Stomach (tissue), 9 donors: ENCODE measurements around the gene MAGEF1. TPM values are rescaled to one million over a fixed set of nuclear protein-coding genes. Genes with fewer than 3 reads are reported as not detected.

Experiments used
- DNase-seq, 2 donors: peaks; one replicate each; pipeline versions ENCODE4 v3.0.0 to v3.0.0-alpha.2; 2013 to 2019
- H3K27ac ChIP-seq, 5 donors: fragments of 200-600 bp in 4 of 5; sonication (generic) in 4 of 5; one replicate each; pipeline ENCODE4 v1.5.1; 2013 to 2019; ENCODE audit warnings: mild to moderate bottlenecking in 1 of 5, moderate library complexity in 1 of 5
- H3K27me3 ChIP-seq, 3 donors: fragments of 200-600 bp; sonication (generic); one replicate each; pipeline ENCODE4 v1.5.1; 2017 to 2019; ENCODE audit warnings: mixed run types in 1 of 3
- H3K36me3 ChIP-seq, 4 donors: fragments of 200-600 bp; sonication (generic); 1 replicate in 3 of 4; 2 replicates in 1 of 4; pipeline ENCODE4 v1.5.1; 2016 to 2019
- H3K4me1 ChIP-seq, 4 donors: fragments of 200-600 bp; sonication (generic); one replicate each; pipeline ENCODE4 v1.5.1; 2016 to 2019
- H3K4me3 ChIP-seq, 4 donors: fragments of 200-600 bp; sonication (generic) in 3 of 4; one replicate each; pipeline ENCODE4 v1.5.1; 2016 to 2019; ENCODE audit warnings: mild to moderate bottlenecking in 1 of 4
- H3K9me3 ChIP-seq, 4 donors: fragments of 200-600 bp; sonication (generic); one replicate each; pipeline ENCODE4 v1.5.1; 2016 to 2019
- EP300 ChIP-seq: sonication (generic); formaldehyde crosslinking; IDR thresholded peaks from one replicate; pipeline ENCODE4 v1.6.1; 2017; ENCODE audit warnings: antibody characterized with exemption
- POLR2A ChIP-seq, 4 donors: fragments of 450-650 bp; IDR thresholded peaks; one replicate each; pipeline ENCODE4 v1.6.1; 2016; ENCODE audit warnings: antibody characterized with exemption in 4 of 4, control low read depth in 2 of 4, mild to moderate bottlenecking in 1 of 4, moderate library complexity in 1 of 4
- POLR2AphosphoS5 ChIP-seq, 3 donors: sonication (generic); formaldehyde crosslinking; IDR thresholded peaks; one replicate each; pipeline ENCODE4 v1.6.1; 2016; ENCODE audit warnings: antibody characterized with exemption in 3 of 3
- WGBS, 5 donors: extraction: QIAGEN DNeasy Blood & Tissue Kit in 3 of 5; methylation state at CpG; one replicate each; pipeline versions ENCODE4 v1.1.5 to v1.1.7; 2013 to 2018; 5-methylcytosine and 5-hydroxymethylcytosine counted together
- intact Hi-C: fragments of 100-400 bp; cut with DNase I; formaldehyde crosslinking; loops from one replicate; pipeline ENCODE4 v1.15.1; 2023; ENCODE audit warnings: low total_unique reads
- polyA plus RNA-seq, 3 donors: library from polyadenylated mRNA; stranded (reverse); fragments of 200-250 nt; gene quantifications; one replicate each; pipeline ENCODE4 v1.2.3, GENCODE V29; 2013
- total RNA-seq, 5 donors: library from RNA; depleted of rRNA; stranded (reverse); fragments of >200 nt; gene quantifications; one replicate each; pipeline versions ENCODE4 v1.1.0 to v1.2.3, GENCODE V29; 2014 to 2016
- TF ChIP-seq, protein P1 (sequence below), 7 experiments: fragments of 450-650 bp in 4 of 7; fragments of 200-600 bp in 3 of 7; sonication (generic) in 3 of 7; IDR thresholded peaks; one replicate each; pipeline ENCODE4 v1.5.1; 2016 to 2019; ENCODE audit warnings: antibody characterized with exemption in 7 of 7, control low read depth in 2 of 7, mild to moderate bottlenecking in 1 of 7
- donor health status: healthy with polysubstance abuse.
- donor health status: Bipolar disorder and iron deficiency.
- donor health status: healthy.

The MAGEF1 gene
- total and polyA plus RNA-seq, 8 donors, result 19.3 to 81.1 (median 35.1) TPM

DNA sequence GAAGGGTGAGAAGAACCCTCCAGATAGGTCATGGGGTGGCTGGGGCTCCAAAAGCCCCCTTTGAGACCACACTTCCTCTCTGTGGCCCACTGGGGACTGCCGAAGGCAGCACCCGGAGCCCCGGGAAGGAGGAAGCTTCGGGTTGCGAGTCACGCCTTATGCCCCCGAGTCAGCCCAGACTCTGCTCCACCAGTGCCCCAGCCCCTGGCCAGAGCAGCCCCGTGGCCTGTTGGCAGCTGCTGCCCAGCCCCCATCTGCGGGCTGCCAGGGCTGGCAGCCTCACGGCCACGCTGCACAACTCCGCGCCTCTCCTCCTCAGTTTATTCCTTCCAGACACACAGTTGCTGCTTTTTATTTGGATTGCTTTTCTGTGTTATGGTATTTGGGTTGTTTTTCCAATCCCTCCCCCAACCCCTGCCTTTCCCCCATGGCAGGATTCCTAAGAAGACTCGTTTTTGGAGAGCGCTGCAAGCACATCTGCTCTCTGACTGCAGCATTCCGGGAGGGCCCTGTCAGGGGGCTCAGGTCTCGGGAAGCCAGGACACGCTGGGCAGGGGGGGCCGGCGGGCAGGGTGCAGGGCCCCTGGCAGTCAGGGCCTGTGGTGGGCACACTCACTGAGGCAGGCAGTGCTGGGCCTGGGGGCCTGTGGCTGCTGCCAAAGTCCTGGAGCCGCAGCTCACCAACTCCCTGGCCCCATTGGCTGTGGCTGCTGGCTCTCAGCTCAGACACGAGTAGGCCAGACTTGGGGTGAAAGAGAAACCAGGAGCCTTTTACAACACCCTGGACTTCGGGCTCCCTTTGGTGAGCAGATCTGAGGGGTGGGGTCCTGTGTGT is 20.2 kb downstream of the MAGEF1 start:
- Histone ChIP-seq H3K4me3 (peak overlapping the region in 1 of 4 donors; percentile 18), H3K36me3 (no peaks in the 10 kb centered on the region), H3K4me1 (peaks cover 6 to 51% (median 27%) of the 10 kb centered on the region in 4 donors), H3K9me3 (no peaks in the 10 kb centered on the region), H3K27me3 (no peaks in the 10 kb centered on the region), H3K27ac (peak overlapping the region; percentile 25 to 74 (median 64))
- 59 to 76% (median 64%) methylated on average over 21 to 23 of the region's 23 CpGs for WGBS, 5 donors
- intact Hi-C loops, result no loop called here
- peak in 1 of 2 donors; percentile 87 for DNase-seq
- TF ChIP-seq, protein P1, sequence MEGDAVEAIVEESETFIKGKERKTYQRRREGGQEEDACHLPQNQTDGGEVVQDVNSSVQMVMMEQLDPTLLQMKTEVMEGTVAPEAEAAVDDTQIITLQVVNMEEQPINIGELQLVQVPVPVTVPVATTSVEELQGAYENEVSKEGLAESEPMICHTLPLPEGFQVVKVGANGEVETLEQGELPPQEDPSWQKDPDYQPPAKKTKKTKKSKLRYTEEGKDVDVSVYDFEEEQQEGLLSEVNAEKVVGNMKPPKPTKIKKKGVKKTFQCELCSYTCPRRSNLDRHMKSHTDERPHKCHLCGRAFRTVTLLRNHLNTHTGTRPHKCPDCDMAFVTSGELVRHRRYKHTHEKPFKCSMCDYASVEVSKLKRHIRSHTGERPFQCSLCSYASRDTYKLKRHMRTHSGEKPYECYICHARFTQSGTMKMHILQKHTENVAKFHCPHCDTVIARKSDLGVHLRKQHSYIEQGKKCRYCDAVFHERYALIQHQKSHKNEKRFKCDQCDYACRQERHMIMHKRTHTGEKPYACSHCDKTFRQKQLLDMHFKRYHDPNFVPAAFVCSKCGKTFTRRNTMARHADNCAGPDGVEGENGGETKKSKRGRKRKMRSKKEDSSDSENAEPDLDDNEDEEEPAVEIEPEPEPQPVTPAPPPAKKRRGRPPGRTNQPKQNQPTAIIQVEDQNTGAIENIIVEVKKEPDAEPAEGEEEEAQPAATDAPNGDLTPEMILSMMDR (IDR thresholded peaks at IDR 0.05), result no peak
- TF ChIP-seq POLR2A (IDR thresholded peaks at IDR 0.05) (no peak), POLR2AphosphoS5 (IDR thresholded peaks at IDR 0.05) (no peak), EP300 (no peak)

DNA sequence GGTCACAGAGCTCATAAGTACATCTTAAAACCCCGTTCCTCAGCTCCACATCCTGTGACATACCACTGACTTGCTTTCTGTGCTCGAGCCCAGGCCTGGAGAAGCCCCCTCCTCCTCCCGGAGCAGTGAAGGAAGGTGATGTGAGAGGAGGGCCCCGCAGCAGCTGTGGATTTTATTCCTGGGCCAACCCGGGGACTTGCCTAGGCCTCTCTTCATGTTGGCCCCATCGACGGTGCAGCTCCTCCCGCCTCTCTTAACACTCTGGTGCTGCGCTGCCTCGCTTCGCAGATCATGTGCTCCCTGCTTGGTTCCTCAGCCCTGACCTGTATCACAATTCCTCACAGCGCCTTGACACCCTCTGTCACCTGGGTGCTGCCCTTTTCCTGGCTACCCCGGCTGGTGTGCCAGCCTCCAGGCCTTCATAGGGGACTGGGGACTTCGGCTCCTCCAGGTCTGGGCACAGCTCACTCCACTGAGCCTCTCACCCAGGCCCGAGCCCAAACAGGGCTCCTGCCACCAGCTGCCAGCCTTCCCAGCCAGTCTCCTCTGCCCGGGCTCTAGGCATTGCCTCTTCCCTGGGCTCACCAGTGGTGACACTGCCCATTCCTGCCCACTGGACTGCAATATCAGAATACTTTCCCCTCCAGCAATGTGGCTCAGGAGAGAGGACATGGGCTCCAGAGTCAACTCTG is 21.5 kb downstream of the MAGEF1 start:
- 81 to 93% (median 87%) methylated on average over 15 to 16 of the region's 16 CpGs for WGBS, 5 donors
- Histone ChIP-seq H3K9me3 (no peaks in the 10 kb centered on the region), H3K4me1 (peaks cover 6 to 51% (median 27%) of the 10 kb centered on the region in 4 donors), H3K27me3 (no peaks in the 10 kb centered on the region), H3K27ac (peak overlapping the region in 1 of 5 donors; percentile 74), H3K36me3 (no peaks in the 10 kb centered on the region), H3K4me3 (no peak overlapping the region)
- intact Hi-C loops, result no loop called here
- TF ChIP-seq POLR2A (IDR thresholded peaks at IDR 0.05) (no peak), POLR2AphosphoS5 (IDR thresholded peaks at IDR 0.05) (no peak), EP300 (no peak)
- TF ChIP-seq, protein P1 (IDR thresholded peaks at IDR 0.05), result no peak
- DNase-seq, result peak in 1 of 2 donors; percentile 38

DNA sequence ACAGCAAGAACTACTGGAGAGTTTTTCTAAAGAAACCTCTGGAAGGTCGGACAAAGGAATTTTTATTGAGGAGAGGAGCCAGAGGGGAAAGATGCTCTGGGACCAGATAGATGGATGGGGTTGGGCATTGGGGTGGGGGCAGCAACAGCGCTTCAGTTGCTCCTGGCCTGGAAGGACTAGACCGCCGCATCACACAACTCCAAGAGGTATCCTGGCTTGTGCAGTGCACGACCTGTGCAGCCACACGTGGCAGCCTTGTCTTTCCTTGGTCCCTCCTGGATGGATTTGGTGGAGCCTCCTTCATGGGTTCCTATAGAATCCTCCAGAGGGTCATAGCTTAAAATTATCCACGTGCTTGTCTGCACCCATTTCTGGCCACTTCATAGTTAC is 23.0 kb downstream of the MAGEF1 start:
- no peak overlapping the region for H3K4me3 ChIP-seq
- H3K9me3 ChIP-seq, result no peaks in the 10 kb centered on the region
- H3K36me3 ChIP-seq, result no peaks in the 10 kb centered on the region
- H3K27me3 ChIP-seq, result no peaks in the 10 kb centered on the region
- H3K4me1 ChIP-seq, result peaks cover 6 to 51% (median 27%) of the 10 kb centered on the region in 4 donors
- 68 to 83% (median 75%) methylated on average over 7 of the region's 7 CpGs for WGBS, 5 donors
- TF ChIP-seq, protein P1 (IDR thresholded peaks at IDR 0.05), result no peak
- TF ChIP-seq EP300, result no peak
- TF ChIP-seq POLR2A (IDR thresholded peaks at IDR 0.05), result no peak
- TF ChIP-seq POLR2AphosphoS5 (IDR thresholded peaks at IDR 0.05), result no peak
- intact Hi-C loops, result no loop called here
- H3K27ac ChIP-seq, result peak overlapping the region in 4 of 5 donors; percentile 14 to 72 (median 47)
- no peak for DNase-seq

DNA sequence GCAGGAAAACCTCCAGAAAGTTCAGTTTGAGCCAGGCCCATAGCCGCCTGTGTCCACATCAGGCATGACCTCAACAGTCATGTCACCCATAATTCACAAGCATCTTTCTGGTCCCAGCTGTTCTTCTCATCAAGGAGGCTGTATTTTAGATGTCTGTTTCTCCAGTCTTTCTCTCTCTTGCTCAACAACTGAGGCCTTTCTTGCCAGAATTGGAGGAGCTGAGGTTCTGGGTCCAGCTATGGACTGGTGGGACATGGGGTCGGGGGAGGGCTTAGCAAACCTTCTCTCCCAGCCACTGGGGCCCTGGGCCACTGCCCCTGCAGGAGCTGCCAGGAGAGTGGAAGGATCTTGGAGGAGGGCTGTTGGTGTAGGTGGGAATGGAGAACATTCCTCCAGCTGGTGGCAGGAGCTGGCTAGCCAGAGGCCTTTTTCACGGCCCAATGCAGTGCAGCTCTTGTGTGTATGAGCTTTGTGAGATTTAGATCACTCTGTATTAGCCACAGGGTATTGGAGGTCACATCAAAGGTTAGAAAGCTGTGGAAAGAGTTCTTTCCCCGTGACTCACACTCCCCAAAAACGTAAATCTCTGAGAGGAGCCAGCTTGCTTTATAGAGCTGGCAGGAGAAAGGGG is 23.5 kb downstream of the MAGEF1 start:
- Histone ChIP-seq H3K27me3 (no peaks in the 10 kb centered on the region), H3K4me3 (no peak overlapping the region), H3K27ac (peak overlapping the region; percentile 20 to 72 (median 42)), H3K4me1 (peaks cover 6 to 51% (median 26%) of the 10 kb centered on the region in 4 donors), H3K9me3 (no peaks in the 10 kb centered on the region), H3K36me3 (no peaks in the 10 kb centered on the region)
- 49 to 61% (median 57%) methylated on average over 5 of the region's 5 CpGs for WGBS, 5 donors
- TF ChIP-seq POLR2AphosphoS5 (IDR thresholded peaks at IDR 0.05) (peak in 1 of 3 donors; percentile 15), POLR2A (IDR thresholded peaks at IDR 0.05) (no peak)
- intact Hi-C loops, result no loop called here
- peak in 1 of 2 donors; percentile 49 for DNase-seq
